ENCODE data around the gene SMAD7.
"Not testable (repeated sequence)": the region's sequence is repeated elsewhere in the genome, so short reads cannot be mapped to it uniquely, and the experiment has no call there.

SMAD7 gene

GRCh38 chr18:48875314-48875941 lies 75.3 kb downstream of the SMAD7 start:
- DNase-seq = no peak

DNA sequence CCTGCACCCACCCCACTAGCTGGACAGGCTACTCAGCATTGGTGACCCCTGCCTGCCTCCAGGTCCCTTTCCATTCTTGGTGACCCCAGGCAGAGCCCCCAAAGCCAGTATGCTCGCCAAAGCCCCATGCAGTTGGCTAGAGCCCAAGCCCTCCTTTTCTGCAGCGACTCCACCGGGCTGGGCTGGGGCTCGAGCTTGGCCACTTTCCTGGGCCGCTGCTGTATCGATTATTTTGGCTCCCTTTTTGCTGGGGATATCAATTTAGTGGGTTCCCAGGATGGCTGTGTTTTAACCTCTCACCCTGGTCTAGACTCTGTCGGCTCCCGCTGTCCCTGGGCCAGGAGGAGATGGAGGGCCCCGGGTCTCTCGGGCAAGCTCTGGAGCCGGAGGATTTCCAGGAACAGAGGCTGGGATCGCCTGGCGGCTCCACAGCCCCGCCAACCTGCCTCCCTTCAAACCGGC lies 76.0 kb downstream of the SMAD7 start:
- no peak for DNase-seq

DNA sequence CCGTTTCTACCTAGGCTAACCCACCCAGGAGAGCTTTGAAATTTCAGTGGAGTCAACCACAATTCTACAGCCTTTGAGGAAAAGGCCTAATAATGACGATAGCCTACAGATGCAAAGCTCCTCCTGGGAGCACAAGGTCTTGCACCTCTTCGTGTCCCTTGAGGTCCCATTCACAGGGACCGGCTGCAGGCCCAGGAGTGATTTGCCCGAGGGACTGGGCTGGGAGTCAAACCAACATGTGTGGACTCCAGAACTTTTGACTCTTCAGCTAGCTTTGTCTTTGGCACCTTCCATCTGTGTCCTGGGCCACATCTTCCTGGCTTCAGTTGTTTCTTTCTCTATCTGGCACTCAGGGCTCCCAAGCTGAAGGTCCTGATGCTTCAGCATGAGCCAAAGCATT lies 76.5 kb downstream of the SMAD7 start:
- DNase-seq = no peak

DNA sequence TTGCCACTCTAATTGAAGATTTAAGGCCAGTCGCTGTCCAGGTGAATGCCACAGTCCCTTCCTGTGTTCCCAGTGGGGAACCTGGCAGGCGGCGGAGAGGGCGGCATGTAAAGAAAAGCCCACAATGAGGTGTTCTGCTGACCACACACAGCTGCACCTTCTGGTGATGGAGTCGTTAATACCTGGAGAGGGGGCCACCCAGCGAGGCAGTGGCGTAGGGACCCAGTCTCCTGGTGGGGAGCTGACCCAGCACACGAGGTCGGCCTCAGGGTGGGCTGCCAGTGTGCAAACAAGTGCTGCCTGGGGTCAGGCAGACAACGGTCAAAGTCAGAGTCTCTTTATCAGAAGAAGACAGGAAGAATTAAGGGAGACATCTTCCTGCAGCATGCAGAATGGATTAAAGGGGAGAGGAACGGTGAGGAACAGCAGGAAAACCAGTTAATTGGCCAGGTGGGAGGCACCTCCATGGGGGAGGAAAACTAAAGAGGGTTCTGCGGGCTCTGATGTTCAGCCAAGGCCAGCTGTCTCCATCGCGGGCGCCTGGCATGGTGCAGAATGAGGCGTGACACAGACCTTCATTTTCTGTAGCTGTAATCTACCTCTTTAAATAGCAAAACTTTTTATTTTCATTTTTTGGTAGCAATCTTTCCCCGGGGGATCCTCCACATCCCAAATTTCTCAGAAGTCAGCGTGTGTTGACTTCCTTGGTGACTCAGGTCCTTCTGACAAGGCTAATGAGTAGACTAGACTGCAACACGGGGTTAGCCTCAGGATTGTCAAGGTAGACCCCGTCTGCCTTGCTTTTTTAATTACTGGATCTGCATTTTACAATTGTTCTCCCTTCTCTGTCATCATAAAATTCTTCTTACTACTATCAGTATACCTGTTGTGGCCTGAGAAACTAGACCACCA lies 78.3 kb downstream of the SMAD7 start:
- no peak for DNase-seq

- DNase-seq = no peak
These were observed 79.2 kb downstream of the SMAD7 start for GRCh38 chr18:48871391-48872166.

DNA sequence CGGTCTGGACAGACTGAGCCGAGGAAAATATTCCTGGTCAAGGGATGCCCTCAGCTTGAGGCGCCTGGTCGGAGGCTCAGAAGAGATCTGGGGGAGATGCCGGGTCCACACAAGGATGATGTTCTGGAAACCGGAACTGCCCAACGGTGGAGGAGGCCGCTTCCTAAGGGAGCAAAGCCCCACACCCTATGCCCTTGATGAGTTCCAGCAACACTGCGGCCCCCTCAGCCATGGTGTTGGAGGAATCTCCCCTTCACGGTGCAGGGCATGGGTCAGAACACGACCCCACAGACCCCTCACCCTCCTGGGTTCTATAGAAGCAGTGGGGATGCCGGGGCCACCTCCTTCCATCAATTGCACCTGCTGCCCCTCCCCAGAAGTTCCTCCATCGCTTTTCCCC lies 79.8 kb downstream of the SMAD7 start:
- DNase-seq = not testable (repeated sequence)

Data from NCI-H526 treated with DMSO at 0.1 percent for 48 hours (cell line).